Measurements from ENCODE around the gene KCNN3.
"Not testable (repeated sequence)": the region's sequence is repeated elsewhere in the genome, so short reads cannot be mapped to it uniquely, and the experiment has no call there.

KCNN3 gene

DNA sequence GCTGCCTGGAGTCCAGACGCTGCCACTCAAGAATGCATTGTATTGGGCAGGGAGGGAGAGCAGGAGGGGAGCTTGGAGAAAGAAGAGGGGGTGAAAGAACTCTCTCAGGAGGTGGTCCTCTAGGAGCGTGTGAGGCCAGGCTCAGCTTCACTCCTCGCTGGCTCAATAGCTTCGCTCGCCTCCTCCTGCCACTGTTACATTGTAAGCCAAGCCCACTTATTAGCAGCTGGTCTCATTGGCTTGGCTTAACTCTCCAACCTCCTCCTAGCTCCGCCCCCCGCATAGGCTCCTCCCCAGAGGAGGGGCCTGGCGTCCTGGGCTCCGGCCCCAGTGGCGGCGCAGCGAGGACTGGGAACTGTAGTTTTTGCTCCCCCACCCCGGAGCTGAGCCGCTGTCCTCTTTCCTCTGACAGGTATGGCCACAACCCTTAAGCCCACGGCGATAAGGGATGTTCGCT is at the start of gene KCNN3:
TSS of gene KCNN3 (minus strand) at position 167 of the 457 bp plus-strand sequence. CDS start 317 bp downstream, outside the sequence.
- peak; percentile 50 to 81 (median 57) for DNase-seq (ENCODE audit: low read depth in 3 of 3)

DNA sequence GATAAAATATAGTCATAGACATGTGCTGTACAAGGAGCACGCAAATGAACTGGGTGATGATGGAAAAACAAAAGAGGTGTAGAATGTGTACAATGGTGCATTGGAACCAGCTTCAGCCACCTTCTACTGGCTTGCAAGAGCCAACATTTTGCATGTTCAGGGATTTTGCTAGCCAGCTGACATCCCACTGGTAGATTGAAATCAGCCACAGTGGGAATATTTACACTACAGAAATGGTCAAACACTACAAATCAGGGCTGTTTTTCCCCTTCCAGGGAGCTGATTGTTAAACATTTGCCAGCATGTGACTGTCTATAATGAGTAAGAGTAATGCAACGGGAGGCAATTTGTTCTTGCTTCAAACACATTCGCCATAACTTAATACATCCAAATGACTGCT is 43.2 kb upstream of the KCNN3 start:
- no peak for DNase-seq (ENCODE audit: low read depth in 3 of 3)

DNA sequence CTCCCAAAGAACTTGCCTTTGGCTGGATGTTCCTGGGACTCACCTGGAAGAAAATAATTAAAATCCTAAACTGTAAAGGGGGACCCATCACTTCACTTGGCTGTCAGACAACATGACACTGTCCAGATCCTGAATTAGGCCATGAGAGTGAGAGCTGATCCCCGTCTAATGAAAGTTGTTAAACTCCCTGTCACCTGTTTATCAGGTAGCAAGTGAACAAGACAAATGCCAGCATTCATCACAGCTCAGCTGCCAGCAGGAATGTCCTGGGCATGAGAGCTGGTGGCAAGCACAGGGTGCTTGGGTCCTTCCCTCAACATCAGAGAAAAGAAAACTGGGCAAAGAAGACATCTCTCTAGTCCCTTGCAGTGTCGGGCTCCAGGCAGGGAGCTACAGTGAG is 42.7 kb upstream of the KCNN3 start:
- no peak for DNase-seq (ENCODE audit: low read depth in 3 of 3)

DNA sequence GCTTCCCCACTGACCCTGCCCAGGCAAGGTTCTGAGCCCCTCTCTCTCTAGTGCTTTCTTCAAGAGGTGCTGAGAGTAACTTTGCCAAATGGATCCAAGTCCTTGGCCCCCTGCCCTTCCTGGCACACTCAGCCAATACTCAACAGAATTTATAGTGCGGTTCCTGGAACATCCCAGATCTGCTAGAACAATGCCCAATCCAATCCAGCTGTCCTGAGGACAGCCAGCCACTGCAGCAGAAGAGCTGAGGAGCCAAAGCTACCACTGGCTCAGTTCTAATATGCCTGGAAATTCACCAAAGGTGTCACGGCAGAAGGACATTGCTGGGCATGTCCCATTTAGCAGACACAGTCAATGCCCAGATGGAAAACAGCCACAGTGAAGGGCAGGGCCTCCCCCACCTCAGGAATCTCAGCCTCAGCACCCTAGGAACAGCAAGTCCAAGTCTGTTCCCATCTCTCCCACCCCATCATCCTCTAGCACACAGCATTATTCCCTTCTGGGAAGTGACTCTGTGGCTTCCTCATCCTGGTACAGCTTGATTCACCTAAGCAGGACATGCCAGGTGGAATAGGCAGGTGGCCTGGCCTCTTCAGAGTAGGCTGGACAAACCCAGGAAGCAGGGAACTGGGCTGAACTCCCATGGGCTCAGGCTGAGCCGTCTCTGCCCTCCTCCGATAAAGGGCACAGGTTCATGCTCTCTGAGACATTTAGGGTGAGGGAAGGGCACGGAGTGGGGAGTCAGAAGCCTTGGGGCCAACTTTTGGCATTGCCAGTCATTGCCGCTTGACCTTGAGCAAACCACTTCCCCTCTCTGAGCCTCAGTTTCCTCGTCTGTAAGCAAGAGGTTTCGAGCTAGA is 41.8 kb upstream of the KCNN3 start:
- DNase-seq (ENCODE audit: low read depth in 3 of 3) = no peak

DNA sequence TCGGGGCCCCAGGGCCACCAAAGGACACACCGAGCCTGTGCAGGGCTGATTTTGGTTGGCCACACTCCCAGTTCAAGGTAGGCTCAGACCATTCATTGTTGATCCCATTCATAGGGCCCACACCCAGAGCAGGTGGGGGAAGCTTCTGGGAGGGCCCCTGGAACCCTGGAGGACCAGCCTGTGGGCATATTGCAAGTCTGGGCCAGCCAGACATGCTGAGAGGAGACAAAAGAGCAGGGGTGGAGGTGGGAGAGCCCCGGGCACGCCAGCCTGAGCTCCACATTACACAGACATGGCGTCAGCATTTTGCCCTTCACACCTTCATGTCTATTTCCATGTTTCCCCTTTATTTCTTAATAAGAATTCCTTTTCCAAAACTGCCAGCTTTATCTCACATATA is 40.8 kb upstream of the KCNN3 start:
- no peak for DNase-seq (ENCODE audit: low read depth in 3 of 3)

DNA sequence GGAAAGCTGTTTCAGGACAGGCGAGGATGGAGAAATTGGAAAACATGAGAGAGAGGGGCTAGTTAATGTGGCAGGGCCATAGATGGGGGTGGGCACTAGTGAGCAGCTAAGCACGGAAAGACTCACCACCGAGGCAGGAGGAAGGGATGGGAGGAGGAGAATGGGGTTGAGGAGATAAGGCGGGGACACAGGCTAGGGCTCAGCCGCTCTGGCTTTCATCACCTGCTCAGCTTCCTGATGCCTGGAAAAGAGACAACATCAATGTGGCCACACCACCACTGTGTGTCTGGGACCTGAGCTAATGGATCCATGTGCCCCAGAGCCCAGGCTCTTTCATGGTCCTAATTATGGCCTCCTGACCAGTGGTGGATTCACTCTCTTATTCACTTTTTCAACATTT is 38.9 kb upstream of the KCNN3 start:
- no peak for DNase-seq (ENCODE audit: low read depth in 3 of 3)

DNA sequence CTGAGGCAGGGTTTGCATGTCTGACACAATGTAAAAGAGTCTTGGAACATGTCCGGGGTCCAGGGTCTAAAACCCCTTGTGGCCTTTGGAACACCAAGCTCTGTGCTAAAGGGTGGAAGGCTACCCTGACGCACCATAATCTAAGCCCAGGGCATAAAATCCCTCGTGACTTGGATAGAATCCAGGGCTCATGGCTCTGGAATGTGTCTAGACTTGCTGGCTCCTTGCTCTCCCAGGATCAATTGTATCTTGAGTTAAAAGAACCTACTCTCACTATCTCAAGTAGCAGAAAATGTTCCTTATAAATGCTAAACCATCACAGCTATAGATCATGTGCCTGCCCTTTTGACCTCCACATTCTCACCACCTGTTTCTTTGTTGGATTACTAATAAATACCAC is 38.0 kb upstream of the KCNN3 start:
- not testable (repeated sequence) for DNase-seq (ENCODE audit: low read depth in 3 of 3)

DNA sequence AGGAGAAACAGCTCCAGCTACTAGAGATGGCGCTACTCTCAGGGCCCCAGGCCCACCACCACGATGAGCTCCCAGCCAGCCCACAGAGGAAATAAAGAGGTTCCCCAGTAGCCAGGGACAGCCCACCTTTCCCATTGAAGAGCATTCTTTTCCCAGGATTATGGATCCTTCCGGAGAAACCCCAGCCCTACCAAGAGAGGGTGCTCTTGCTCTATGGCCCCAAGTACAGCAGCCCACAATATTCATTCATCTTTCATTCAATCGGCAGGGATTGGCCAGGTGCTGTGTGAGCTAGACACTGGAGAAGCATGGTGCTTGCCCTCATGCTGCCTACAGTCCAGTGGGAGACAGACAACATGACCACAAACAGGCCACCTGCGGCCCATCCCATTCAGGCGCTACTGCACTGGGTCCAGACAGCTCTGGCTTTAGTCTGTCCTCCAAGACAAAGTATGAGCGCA is 36.6 kb upstream of the KCNN3 start:
- no peak for DNase-seq (ENCODE audit: low read depth in 3 of 3)

DNA sequence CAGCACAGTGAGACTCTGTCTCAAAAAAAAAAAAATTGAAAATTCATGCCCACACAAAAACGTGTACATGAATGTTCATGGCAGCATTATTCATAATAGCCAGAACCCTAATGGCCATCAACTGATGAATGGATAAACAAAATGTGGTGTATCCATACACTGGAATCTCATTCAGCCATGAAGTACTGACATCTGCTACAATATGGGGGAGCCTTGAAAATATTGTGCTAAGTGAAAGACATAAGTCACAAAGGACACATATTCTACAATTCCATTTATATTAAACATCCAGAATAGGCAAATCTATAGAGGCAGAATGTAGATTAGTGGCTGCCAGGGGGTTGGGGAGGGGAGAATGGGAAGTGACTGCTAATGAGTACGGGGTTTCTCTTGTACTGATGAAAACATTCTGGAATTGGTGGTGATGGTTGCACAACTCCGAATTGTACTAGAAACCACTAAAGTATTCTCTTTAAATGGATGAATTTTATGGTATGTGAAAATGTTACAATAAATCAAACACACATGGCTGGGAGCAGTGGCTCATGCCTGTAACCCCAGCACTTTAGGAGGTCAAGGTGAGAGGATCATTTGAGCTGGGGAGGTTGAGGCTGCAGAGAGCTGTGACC is 33.0 kb upstream of the KCNN3 start:
- no peak for DNase-seq (ENCODE audit: low read depth in 3 of 3)

DNA sequence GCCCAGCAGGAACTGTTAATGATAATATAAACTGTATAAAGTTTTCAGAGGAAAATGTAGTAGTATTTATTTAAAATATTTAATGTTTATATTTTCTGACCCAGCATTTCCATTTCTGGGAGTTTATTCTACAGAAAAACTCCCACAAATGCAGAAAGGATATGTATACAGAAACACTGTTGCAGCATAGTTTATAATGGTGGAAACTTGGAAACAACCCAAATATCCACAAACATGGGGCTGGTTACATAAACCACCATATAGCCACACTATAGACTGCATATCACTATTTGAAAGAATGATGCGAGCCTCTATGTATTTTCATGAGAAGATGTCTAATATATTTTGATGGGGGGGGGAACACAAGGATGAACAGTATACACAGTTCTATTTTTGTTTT is 31.5 kb upstream of the KCNN3 start:
- DNase-seq (ENCODE audit: low read depth in 3 of 3) = no peak

DNA sequence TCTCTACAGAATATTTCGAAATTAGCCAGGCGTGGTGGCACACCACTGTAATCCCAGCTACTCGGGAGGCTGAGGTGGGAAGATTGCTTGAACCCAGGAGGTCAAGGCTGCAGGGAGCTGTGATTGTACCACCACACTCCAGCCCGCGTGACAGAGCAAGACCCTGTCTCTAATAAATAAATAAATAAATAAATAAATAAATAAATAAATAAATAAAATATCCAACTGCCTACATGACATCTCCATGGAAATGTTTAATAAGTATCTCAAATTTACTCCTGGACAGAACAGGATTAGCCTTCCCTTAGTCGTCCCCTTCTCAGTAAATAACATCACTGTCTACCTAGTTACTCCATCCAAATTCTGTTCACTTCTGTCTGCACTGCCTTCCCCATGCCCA is 29.0 kb upstream of the KCNN3 start:
- DNase-seq (ENCODE audit: low read depth in 3 of 3) = no peak

DNA sequence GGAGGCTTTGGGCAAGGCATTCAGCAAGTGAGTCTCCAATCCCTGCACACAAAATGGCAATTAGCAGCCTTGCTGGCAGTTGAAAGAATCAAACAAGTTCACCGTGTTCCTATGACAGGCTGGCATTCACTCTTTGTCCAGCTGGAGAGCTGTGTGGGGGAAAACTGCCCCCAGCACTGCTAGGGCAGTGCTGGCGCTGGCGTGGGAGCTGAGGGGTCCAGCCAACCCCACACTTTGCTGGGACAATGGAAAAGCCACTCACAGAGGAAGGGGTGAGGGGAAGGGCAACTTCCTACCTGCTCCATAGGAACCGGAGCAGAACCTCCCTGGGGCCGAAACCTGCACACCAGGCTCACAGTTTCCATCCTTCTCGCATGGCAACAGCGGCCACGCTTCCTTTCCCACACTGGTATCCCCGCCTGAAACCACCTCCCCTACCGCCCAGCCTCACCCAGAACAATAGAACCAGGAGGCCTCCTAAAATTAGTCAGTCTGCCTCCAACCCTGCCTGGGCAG is 26.7 kb upstream of the KCNN3 start:
- no peak for DNase-seq (ENCODE audit: low read depth in 3 of 3)

DNA sequence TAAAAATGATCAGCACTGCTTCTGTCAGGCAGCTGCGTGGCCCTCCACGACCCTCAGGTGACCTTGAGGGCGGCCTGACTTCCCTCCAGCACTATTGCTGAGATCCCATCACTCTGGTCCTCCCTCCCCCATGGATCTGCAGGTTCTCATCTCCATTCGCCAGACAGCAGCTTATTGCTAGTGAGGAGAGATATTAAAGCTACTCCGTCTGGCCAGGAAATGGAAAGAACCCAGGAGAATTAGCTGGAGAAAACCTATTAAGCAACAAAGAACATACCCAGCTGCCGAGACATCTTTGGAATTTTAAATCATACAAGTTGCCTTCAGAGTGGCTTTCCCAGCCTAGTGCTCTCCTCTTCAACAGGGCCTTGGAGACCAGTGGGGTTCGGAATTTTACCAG is 25.7 kb upstream of the KCNN3 start:
- no peak for DNase-seq (ENCODE audit: low read depth in 3 of 3)

DNA sequence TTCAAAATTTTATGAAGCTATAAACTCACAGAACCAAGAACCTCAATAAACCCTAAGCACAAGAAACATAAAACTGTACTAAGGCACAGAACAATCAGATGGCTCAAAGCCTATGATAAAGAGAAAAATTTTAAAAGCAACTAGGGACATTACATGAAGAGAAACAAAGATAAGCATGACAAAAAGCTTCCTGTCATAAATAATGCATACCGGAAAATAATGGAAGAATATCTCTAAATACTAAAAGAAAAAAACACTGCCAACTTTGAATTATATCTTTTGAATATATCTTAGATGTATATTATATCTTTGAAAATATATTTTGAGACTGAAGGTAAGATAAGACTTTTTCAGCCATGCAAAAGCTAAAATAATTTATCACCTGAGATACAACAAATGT is 21.4 kb upstream of the KCNN3 start:
- no peak for DNase-seq (ENCODE audit: low read depth in 3 of 3)

DNA sequence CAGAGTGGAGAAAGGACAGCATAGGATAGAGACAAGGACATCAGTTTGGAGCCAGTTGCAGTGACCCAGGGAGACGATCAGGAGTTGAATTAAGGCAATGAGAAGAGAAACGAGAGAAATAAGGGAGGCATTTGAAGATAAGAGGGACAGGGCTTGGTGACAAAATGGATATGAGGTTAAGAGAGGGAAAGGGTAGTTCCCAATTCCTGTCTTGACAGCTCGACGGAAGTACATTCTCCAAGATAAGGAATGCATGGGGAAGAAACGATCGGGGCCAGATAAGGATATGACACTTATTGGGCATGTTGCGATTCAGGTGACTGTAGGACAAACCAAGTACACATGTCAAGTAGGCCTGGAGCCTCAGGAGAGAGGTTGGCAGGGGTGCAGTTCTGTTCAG is 18.7 kb upstream of the KCNN3 start:
- DNase-seq (ENCODE audit: low read depth in 3 of 3) = no peak

DNA sequence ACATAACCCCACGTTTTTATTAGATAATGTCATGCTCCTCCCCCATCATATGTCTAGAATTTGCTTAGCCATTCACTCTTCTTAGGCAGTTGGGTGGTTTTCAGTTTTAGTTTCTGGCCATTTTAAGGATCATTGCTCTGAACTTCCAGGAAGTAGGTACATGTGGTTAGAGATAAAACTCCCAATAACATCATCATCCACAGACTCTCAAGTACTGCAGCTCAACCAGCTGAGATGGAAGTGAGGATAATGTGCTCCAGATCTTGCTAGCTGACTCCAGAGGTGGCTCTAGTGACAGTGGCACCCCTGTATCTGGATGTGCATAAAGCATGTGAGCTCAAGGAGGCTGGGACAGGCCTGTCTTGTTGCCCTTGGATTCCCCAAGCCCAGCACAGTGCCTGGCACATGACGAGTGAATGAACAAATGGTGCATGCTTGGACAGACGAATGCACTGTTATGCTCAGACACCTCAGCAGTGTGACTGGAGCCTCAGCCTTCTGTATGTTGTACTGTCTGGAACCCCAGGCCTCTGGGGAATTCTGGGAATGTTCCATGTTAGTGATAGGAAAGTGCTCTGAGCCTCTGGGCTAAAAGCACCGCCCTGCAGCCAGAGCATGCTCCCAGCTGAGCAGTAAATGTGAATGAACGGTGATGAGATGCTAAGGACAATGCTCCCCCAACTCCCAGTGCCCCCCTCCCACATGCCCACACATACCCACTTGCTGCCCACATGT is 16.4 kb upstream of the KCNN3 start:
- no peak for DNase-seq (ENCODE audit: low read depth in 3 of 3)

DNA sequence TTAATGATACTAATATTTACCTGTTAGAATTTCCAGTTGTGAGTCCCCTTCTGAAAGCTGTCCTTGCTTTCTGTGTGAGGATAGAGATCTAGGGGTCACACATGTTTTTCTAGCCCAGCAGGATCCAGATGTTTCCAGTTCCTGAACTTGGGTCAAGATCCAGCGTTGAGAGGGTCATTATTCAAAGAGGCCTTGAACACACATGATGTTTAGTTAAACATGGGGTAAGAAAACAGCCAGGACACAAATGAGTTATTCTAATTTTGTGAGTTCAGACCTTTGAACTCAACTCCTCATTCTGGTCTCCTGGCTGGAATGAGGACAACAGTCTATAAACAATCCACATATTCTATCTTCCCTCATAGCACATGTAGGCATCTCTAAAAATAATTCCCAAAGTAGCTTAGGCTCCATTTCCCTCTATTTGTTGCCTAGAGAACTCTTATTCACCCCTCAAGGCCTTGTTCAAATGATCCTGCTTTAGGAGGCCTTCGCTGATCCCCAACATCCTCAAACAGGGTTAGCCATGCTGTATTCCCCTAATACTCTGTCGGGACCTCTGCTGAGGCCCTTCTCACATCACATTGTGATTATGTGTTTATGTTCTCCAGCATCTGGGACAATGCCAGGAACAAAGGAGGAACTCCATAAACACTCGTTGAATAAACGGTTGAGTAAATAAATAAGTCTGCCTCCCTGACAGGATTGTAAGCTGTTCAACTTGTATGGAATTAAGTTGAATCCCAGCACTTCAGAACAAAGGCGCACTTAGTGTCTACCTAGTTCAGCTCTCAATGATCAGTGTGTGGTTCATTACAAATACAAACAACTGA is 15.0 kb upstream of the KCNN3 start:
- DNase-seq (ENCODE audit: low read depth in 3 of 3) = no peak

DNA sequence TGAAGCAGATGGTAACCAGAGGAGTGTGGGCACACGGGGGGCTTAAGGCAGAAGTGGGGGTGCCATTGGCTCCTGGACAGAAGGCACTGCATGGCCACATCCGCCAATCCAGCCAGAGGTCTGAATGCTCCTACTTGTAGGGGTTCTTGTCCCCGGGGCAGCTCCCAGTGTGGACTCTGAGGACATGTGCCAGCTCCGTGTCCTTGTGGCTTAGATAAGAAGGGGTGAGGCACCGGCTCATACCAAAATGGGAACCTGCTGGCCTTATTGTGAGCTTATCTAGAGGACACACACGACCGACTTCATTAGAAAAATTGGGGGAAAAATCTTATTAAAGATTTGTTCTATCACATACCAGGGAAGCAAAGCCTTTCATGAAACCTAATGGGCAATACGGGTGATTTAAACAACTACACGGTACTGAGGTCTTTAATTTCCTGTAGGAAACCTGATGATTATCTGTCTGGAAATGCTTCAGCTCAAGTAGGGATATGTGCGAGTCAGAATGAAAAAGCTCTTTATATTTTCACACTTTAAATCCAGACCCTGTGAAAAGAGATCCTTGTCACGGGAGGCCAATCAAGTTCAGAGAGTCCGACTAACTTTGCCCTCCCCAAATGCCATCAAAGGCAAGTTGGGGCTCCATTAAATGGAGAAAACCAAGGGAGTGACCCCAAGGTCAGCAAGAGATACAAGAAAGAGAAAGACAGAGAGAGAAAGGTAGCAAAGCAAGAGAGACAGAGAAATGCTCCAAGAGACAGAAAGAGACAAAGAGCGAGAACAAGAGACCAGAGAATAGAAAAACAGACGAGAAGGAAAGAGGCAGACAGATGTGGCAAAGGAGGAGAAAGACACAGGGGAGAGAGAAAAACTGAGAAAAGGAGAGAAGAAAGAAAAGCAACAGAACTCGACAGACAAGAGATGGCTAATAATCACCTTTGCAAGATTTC is 14.1 kb upstream of the KCNN3 start:
- no peak for DNase-seq (ENCODE audit: low read depth in 3 of 3)

DNA sequence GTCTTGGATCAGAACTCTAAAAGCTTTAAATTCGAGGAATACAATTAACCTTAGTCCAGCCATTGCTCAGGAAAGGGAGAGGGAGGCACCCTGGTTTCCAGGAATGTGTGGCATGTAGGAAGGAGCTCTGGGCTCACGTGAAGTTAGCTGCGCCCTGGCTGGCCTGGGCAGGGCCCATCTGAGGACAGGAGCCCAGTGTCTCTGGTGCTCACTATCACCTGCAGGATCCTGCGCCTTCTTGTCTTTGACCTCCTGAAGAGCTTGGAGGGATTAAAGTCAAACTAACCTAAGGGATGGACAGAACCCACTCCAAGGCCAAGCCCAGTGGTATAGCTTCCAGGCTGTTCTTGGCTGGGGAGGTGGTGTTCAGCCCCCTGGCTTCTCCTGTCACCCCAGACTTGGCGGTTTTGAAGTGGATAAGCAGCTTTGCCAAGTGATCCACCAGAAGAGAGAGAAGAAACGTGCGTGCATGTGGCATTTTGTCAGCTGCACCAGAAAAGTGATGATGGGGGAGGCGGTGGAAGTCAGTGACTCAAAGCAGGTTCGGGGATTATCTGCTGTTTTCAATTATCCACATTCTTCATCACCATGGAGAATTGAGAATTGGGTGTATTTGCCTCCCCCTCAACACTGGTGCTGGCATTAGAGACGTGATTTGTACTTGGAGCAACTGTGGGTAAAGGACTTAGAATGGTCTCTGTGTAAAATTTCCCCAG is 11.9 kb upstream of the KCNN3 start:
- DNase-seq (ENCODE audit: low read depth in 3 of 3) = no peak

DNA sequence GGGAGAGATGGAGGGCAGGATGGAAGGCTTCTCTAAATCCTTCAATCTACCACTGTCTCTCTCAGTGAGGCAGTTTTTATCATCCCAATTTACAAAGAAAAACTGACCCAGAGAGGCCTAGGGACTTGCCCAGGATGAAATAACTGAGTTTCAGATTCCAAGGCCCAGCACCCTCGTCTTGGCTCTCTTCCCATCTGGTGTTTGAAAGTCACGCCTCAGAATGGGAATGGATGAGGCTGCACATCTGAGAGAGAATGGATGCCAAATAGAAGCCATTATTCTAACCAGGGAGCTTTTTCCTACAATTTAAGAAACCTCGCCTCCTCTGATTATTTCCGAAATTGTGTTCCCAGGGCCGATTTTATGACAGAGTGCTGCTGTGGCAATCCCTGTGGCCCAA is 10.6 kb upstream of the KCNN3 start:
- DNase-seq (ENCODE audit: low read depth in 3 of 3) = no peak
